ENCODE data around the gene C8B.

GRCh38 chr1:57007948-57008347, 42.1 kb upstream of the C8B start:
- TF ChIP-seq POLR2A (IDR thresholded peaks at IDR 0.05) = no peak
- TF ChIP-seq CTCF (IDR thresholded peaks at IDR 0.05) = no peak

All from uterus (tissue), 2 donors.